Sigmoid colon (tissue), 7 donors: ENCODE data around the gene ZSCAN18. TPM values are rescaled to one million over a fixed set of nuclear protein-coding genes. Genes with fewer than 3 reads are reported as not detected.

Experiments
- DNase-seq: peaks from one replicate; pipeline ENCODE4 v3.0.0-alpha.2; 2019
- H3K27ac ChIP-seq, 4 donors: fragments of 200-600 bp; sonication (generic); one replicate each; pipeline ENCODE4 v1.5.1; 2016 to 2019; ENCODE audit warnings: mild to moderate bottlenecking in 1 of 4
- H3K27me3 ChIP-seq, 3 donors: fragments of 200-600 bp; sonication (generic); one replicate each; pipeline ENCODE4 v1.5.1; 2019; ENCODE audit warnings: mild to moderate bottlenecking in 1 of 3
- H3K36me3 ChIP-seq, 4 donors: fragments of 200-600 bp; sonication (generic); one replicate each; pipeline ENCODE4 v1.5.1; 2016 to 2019
- H3K4me1 ChIP-seq, 4 donors: fragments of 200-600 bp; sonication (generic); one replicate each; pipeline ENCODE4 v1.5.1; 2017 to 2019
- H3K4me3 ChIP-seq, 4 donors: fragments of 200-600 bp; sonication (generic); one replicate each; pipeline ENCODE4 v1.5.1; 2017 to 2019; ENCODE audit warnings: mild to moderate bottlenecking in 2 of 4, moderate library complexity in 1 of 4
- H3K9me3 ChIP-seq, 4 donors: fragments of 200-600 bp in 3 of 4; sonication (generic) in 3 of 4; one replicate each; pipeline versions ENCODE4 v1.5.1 to v1.6.1; 2013 to 2019
- CTCF ChIP-seq, 4 experiments: fragments of 450-650 bp in 3 of 4; fragments of 200-600 bp in 1 of 4; IDR thresholded peaks; one replicate each; pipeline ENCODE4 v1.5.1; 2016 to 2019; ENCODE audit warnings: antibody characterized with exemption in 4 of 4, mild to moderate bottlenecking in 3 of 4, moderate library complexity in 2 of 4
- EP300 ChIP-seq, 4 donors: sonication (generic); formaldehyde crosslinking; IDR thresholded peaks; one replicate each; pipeline ENCODE4 v1.6.1; 2017; ENCODE audit warnings: antibody characterized with exemption in 4 of 4
- POLR2A ChIP-seq, 2 donors: fragments of 450-650 bp; IDR thresholded peaks; one replicate each; pipeline ENCODE4 v1.6.1; 2016; ENCODE audit warnings: antibody characterized with exemption in 2 of 2, mild to moderate bottlenecking in 2 of 2, moderate library complexity in 2 of 2
- POLR2AphosphoS5 ChIP-seq, 4 donors: sonication (generic); formaldehyde crosslinking; IDR thresholded peaks; one replicate each; pipeline ENCODE4 v1.6.1; 2017; ENCODE audit warnings: antibody characterized with exemption in 4 of 4
- WGBS, 2 donors: extraction: QIAGEN DNeasy Blood & Tissue Kit; methylation state at CpG; one replicate each; pipeline ENCODE4 v1.1.7; 2013; 5-methylcytosine and 5-hydroxymethylcytosine counted together
- intact Hi-C: fragments of 100-400 bp; cut with DNase I; formaldehyde crosslinking; loops from one replicate; pipeline ENCODE4 v1.15.1; 2023
- polyA plus RNA-seq, 3 donors: library from polyadenylated mRNA; stranded (reverse); fragments of 200-250 nt; gene quantifications; one replicate each; pipeline ENCODE4 v1.2.3, GENCODE V29; 2013
- total RNA-seq, 4 donors: library from RNA; depleted of rRNA; stranded (reverse); fragments of >200 nt; gene quantifications; one replicate each; pipeline ENCODE4 v1.1.0, GENCODE V29; 2016
- donor health status: healthy with polysubstance abuse.
- donor health status: Bipolar disorder and iron deficiency.
- donor health status: healthy.

The ZSCAN18 gene
- total and polyA plus RNA-seq, 7 donors, result 5.8 to 85.3 (median 64.7) TPM

- 96% methylated on average over 16 of the region's 16 CpGs for WGBS, 2 donors
- peaks cover 0 to 25% (median 17%) of the 10 kb centered on the region in 4 donors for H3K9me3 ChIP-seq
- TF ChIP-seq EP300 (IDR thresholded peaks at IDR 0.05) (no peak), CTCF (IDR thresholded peaks at IDR 0.05) (no peak), POLR2AphosphoS5 (IDR thresholded peaks at IDR 0.05) (no peak), POLR2A (IDR thresholded peaks at IDR 0.05) (no peak)
Measured at GRCh38 chr19:58089846-58090245, 8.2 kb downstream of the ZSCAN18 start.

GRCh38 chr19:58088521-58089052 lies 9.4 kb downstream of the ZSCAN18 start:
- no peak for DNase-seq
- Histone ChIP-seq H3K9me3 (peaks cover 5 to 28% (median 27%) of the 10 kb centered on the region in 4 donors), H3K36me3 (peaks cover 31 to 60% (median 47%) of the 10 kb centered on the region in 4 donors), H3K27me3 (no peaks in the 10 kb centered on the region), H3K4me3 (no peak overlapping the region), H3K4me1 (no peaks in the 10 kb centered on the region), H3K27ac (no peak overlapping the region)
- intact Hi-C loops, result no loop called here
- TF ChIP-seq POLR2A (IDR thresholded peaks at IDR 0.05), result no peak
- no peak for TF ChIP-seq POLR2AphosphoS5 (IDR thresholded peaks at IDR 0.05)
- no peak for TF ChIP-seq EP300 (IDR thresholded peaks at IDR 0.05)
- TF ChIP-seq CTCF (IDR thresholded peaks at IDR 0.05), result no peak
- WGBS, 2 donors, result 97 to 98% methylated on average over 13 of the region's 13 CpGs

More at GRCh38 chr19:58089846-58090245, 8.2 kb downstream of the ZSCAN18 start:
- Histone ChIP-seq H3K4me1 (no peaks in the 10 kb centered on the region), H3K27me3 (no peaks in the 10 kb centered on the region), H3K36me3 (peaks cover 23 to 48% (median 36%) of the 10 kb centered on the region in 4 donors), H3K4me3 (no peak overlapping the region), H3K27ac (no peak overlapping the region)
- intact Hi-C loops, result no loop called here
- no peak for DNase-seq

- Histone ChIP-seq H3K27ac (no peak overlapping the region), H3K4me1 (no peaks in the 10 kb centered on the region), H3K27me3 (no peaks in the 10 kb centered on the region), H3K36me3 (peaks cover 31 to 69% (median 51%) of the 10 kb centered on the region in 4 donors), H3K9me3 (peaks cover 18 to 41% (median 37%) of the 10 kb centered on the region in 4 donors), H3K4me3 (no peak overlapping the region)
- intact Hi-C loops, result no loop called here
- WGBS, 2 donors, result 96% methylated on average over 23 of the region's 23 CpGs
- DNase-seq, result no peak
- no peak for TF ChIP-seq POLR2AphosphoS5 (IDR thresholded peaks at IDR 0.05)
- no peak for TF ChIP-seq CTCF (IDR thresholded peaks at IDR 0.05)
- TF ChIP-seq POLR2A (IDR thresholded peaks at IDR 0.05), result no peak
- no peak for TF ChIP-seq EP300 (IDR thresholded peaks at IDR 0.05)
Measured at GRCh38 chr19:58086825-58087710, 11.0 kb downstream of the ZSCAN18 start.

- no peak for DNase-seq
- Histone ChIP-seq H3K4me1 (no peaks in the 10 kb centered on the region), H3K4me3 (no peak overlapping the region), H3K27ac (no peak overlapping the region), H3K27me3 (no peaks in the 10 kb centered on the region), H3K9me3 (peaks cover 23 to 55% (median 40%) of the 10 kb centered on the region in 4 donors), H3K36me3 (peaks cover 31 to 69% (median 51%) of the 10 kb centered on the region in 4 donors)
- no peak for TF ChIP-seq EP300 (IDR thresholded peaks at IDR 0.05)
- no peak for TF ChIP-seq POLR2AphosphoS5 (IDR thresholded peaks at IDR 0.05)
- TF ChIP-seq POLR2A (IDR thresholded peaks at IDR 0.05), result no peak
- no peak for TF ChIP-seq CTCF (IDR thresholded peaks at IDR 0.05)
- WGBS, 2 donors, result 93 to 94% methylated on average over 29 of the region's 29 CpGs
- intact Hi-C loops, result no loop called here
Measured at GRCh38 chr19:58085348-58085875, 12.6 kb downstream of the ZSCAN18 start.
